Measurements from ENCODE around the gene DEFB113. TPM values are rescaled to one million over a fixed set of nuclear protein-coding genes. Genes with fewer than 3 reads are reported as not detected.

Gene DEFB113
- total and polyA plus RNA-seq, 2 experiments from 2014 or later, result not detected

DNA sequence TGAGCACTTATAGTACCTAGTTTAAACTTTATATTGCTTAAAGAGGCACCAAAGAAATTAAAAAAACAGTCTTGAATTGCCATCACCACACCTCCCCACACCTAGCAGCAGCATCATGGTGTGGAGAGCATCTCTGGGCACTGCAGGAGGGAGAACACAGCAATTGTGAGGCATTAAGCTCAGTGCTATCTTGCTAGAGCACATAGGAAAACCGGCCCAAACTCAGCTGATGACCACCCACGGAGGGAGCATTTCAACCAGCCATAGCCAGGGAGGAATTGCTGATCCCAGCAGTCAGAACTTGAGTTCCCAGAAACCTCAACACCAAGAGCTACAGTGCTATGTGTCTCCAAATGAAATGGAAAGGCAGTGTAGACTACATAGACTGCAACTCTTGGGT lies 19.5 kb upstream of the DEFB113 start (continued):
- TF ChIP-seq, protein P1, sequence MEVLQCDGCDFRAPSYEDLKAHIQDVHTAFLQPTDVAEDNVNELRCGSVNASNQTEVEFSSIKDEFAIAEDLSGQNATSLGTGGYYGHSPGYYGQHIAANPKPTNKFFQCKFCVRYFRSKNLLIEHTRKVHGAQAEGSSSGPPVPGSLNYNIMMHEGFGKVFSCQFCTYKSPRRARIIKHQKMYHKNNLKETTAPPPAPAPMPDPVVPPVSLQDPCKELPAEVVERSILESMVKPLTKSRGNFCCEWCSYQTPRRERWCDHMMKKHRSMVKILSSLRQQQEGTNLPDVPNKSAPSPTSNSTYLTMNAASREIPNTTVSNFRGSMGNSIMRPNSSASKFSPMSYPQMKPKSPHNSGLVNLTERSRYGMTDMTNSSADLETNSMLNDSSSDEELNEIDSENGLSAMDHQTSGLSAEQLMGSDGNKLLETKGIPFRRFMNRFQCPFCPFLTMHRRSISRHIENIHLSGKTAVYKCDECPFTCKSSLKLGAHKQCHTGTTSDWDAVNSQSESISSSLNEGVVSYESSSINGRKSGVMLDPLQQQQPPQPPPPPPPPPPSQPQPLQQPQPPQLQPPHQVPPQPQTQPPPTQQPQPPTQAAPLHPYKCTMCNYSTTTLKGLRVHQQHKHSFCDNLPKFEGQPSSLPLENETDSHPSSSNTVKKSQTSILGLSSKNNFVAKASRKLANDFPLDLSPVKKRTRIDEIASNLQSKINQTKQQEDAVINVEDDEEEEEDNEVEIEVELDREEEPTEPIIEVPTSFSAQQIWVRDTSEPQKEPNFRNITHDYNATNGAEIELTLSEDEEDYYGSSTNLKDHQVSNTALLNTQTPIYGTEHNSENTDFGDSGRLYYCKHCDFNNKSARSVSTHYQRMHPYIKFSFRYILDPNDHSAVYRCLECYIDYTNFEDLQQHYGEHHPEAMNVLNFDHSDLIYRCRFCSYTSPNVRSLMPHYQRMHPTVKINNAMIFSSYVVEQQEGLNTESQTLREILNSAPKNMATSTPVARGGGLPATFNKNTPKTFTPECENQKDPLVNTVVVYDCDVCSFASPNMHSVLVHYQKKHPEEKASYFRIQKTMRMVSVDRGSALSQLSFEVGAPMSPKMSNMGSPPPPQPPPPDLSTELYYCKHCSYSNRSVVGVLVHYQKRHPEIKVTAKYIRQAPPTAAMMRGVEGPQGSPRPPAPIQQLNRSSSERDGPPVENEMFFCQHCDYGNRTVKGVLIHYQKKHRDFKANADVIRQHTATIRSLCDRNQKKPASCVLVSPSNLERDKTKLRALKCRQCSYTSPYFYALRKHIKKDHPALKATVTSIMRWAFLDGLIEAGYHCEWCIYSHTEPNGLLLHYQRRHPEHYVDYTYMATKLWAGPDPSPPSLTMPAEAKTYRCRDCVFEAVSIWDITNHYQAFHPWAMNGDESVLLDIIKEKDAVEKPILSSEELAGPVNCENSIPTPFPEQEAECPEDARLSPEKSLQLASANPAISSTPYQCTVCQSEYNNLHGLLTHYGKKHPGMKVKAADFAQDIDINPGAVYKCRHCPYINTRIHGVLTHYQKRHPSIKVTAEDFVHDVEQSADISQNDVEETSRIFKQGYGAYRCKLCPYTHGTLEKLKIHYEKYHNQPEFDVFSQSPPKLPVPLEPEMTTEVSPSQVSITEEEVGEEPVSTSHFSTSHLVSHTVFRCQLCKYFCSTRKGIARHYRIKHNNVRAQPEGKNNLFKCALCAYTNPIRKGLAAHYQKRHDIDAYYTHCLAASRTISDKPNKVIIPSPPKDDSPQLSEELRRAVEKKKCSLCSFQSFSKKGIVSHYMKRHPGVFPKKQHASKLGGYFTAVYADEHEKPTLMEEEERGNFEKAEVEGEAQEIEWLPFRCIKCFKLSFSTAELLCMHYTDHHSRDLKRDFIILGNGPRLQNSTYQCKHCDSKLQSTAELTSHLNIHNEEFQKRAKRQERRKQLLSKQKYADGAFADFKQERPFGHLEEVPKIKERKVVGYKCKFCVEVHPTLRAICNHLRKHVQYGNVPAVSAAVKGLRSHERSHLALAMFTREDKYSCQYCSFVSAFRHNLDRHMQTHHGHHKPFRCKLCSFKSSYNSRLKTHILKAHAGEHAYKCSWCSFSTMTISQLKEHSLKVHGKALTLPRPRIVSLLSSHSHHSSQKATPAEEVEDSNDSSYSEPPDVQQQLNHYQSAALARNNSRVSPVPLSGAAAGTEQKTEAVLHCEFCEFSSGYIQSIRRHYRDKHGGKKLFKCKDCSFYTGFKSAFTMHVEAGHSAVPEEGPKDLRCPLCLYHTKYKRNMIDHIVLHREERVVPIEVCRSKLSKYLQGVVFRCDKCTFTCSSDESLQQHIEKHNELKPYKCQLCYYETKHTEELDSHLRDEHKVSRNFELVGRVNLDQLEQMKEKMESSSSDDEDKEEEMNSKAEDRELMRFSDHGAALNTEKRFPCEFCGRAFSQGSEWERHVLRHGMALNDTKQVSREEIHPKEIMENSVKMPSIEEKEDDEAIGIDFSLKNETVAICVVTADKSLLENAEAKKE (CRISPR knock-in tag; IDR thresholded peaks at IDR 0.05), result no peak
- no peak for TF ChIP-seq EZH2 (IDR thresholded peaks at IDR 0.05; ENCODE audit: low read depth, unreplicated experiment)
- TF ChIP-seq CTCF (conservative IDR thresholded peaks at IDR 0.05; ENCODE audit: low read depth in 2 of 2), result no peak
- no peak for TF ChIP-seq ZNF114 (CRISPR knock-in tag; IDR thresholded peaks at IDR 0.05)
- no peak for TF ChIP-seq NANOG (IDR thresholded peaks at IDR 0.05; ENCODE audit: borderline replicate concordance)

DNA sequence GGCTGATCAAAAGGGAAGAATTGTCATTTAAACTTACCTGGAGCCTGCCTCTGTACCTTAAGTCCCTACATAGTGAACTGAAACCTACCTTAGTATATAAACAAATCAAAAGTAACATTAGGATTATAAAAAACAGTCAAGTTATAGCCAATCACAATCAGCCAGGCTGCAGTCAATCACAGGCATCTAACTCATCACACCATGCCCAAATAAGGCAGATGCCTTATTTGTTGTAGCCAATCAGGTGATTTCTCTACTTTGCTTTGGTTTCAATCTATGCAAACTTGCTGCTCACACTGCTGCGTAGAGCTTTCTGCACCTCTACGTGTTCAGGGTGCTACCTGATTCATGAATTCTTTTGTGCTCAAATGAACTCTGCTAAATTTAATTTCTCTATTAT lies 18.3 kb upstream of the DEFB113 start:
- Histone ChIP-seq H4K20me1 (replicated peaks; ENCODE audit: insufficient read depth) (no peaks in the 10 kb centered on the region), H3K27me3 (ENCODE audit: insufficient read depth) (no peaks in the 10 kb centered on the region), H3K79me2 (replicated peaks; ENCODE audit: insufficient read depth) (no peaks in the 10 kb centered on the region), H3K9me2 (ENCODE audit: insufficient read depth) (0 out of 2 replicates have a peak, but pooled peaks cover 5% of the 10 kb centered on the region), H3K4me2 (no peak overlapping the region), H3K4me3 (no peak overlapping the region), H3K27ac (ENCODE audit: low read depth) (no peak overlapping the region), H3F3A (replicated peaks; ENCODE audit: low read depth) (no peaks in the 10 kb centered on the region), H3K36me3 (ENCODE audit: insufficient read depth) (no peaks in the 10 kb centered on the region), H3K4me1 (ENCODE audit: insufficient read depth) (peaks cover 3% of the 10 kb centered on the region; the same call in 1 of the 2 replicates), H2AFZ (no peak overlapping the region; the same call in 1 of the 2 replicates)
- TF ChIP-seq ZNF114 (CRISPR knock-in tag; IDR thresholded peaks at IDR 0.05) (no peak), CREB1 (CRISPR knock-in tag; IDR thresholded peaks at IDR 0.05; ENCODE audit: low read depth) (no peak), CTCF (conservative IDR thresholded peaks at IDR 0.05; ENCODE audit: low read depth in 2 of 2) (no peak), NANOG (IDR thresholded peaks at IDR 0.05; ENCODE audit: borderline replicate concordance) (no peak), ZNF331 (CRISPR knock-in tag; IDR thresholded peaks at IDR 0.05; ENCODE audit: low read depth) (no peak), STAT1 (IDR thresholded peaks at IDR 0.05; ENCODE audit: unreplicated experiment) (no peak)
- TF ChIP-seq, protein P2, sequence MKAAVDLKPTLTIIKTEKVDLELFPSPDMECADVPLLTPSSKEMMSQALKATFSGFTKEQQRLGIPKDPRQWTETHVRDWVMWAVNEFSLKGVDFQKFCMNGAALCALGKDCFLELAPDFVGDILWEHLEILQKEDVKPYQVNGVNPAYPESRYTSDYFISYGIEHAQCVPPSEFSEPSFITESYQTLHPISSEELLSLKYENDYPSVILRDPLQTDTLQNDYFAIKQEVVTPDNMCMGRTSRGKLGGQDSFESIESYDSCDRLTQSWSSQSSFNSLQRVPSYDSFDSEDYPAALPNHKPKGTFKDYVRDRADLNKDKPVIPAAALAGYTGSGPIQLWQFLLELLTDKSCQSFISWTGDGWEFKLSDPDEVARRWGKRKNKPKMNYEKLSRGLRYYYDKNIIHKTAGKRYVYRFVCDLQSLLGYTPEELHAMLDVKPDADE (IDR thresholded peaks at IDR 0.05), result no peak
- Mint-ChIP-seq H3K36me3 (ENCODE audit: low read depth) (no peaks in the 10 kb centered on the region), H3K9me3 (0 out of 3 replicates have a peak, but pooled peaks cover 2% of the 10 kb centered on the region), H3K27ac (no peak overlapping the region), H3K27me3 (ENCODE audit: insufficient read depth, low read depth, poor library complexity) (no peaks in the 10 kb centered on the region), H3K4me1 (peaks cover 3% of the 10 kb centered on the region; the same call in 1 of the 3 replicates), H3K4me3 (no peak overlapping the region)
- ATAC-seq (no peak; the same call in 2 of the 3 replicates), DNase-seq (ENCODE audit: low spot score) (no peak)

Measured in GM23338 (cell line).